ENCODE results near the gene RTL10.
"Not testable (repeated sequence)": the region's sequence is repeated elsewhere in the genome, so short reads cannot be mapped to it uniquely, and the experiment has no call there.

The RTL10 gene

DNA sequence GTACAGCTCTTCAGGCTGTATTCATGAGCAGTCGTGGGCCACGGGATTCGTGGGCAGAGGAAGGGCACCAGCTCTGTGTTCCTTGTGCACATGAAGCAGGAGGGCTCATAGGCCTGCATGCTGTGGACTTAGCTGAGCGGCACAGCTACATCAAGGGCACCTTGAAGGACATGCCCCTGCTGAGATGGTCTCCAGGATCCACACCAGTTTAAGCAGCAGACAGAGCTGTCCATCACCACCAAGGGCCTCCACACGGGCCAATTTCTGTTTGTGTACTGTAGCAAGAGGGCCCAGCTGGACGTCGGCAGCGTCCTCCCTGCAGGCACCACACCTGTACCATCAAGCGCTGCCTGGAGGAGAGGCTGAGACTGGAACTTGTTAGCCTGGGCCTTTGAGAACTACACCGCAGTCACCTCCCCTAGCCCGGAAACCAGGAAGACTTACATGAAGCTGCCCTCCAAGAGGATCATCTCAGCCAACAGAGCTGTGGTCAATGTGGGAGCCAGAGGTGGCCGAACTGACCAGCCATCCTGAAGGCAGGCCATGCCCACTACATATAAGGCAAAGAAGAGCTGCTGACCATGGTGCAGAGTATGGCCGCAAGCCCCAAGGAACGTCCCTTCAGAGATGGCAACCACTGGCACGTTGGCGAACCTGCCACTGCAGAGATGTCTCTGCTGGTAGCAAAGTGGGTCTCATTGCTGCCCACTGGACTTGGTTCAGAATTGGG is 32.7 kb upstream of the RTL10 start:
- H3K27ac ChIP-seq = peak overlapping the region; percentile 17 to 97 (median 88); a peak in 21 of 22 replicates
- H3K27me3 ChIP-seq = no peaks in the 10 kb centered on the region
- H3K4me2 ChIP-seq = peak overlapping the region; percentile 83 to 99 (median 93)
- no peaks in the 10 kb centered on the region for H4K20me1 ChIP-seq
- no peaks in the 10 kb centered on the region for H3K9me3 ChIP-seq (replicated peaks in 1 of 11)
- H3K9ac ChIP-seq = peak overlapping the region in 9 of 11 experiments; percentile 15 to 84 (median 74); a peak in 17 of 22 replicates
- TF ChIP-seq Cebpa-rat (IDR thresholded peaks at IDR 0.05) = no peak; a peak in 4 of 22 replicates
- H3K4me3 ChIP-seq = no peak overlapping the region; a peak in 1 of 20 replicates
- H3K36me3 ChIP-seq = peaks cover 0 to 6% (median 0%) of the 10 kb centered on the region in 11 experiments; a peak in 4 of 22 replicates
- peaks cover 76 to 97% (median 91%) of the 10 kb centered on the region in 10 experiments for H3K4me1 ChIP-seq

DNA sequence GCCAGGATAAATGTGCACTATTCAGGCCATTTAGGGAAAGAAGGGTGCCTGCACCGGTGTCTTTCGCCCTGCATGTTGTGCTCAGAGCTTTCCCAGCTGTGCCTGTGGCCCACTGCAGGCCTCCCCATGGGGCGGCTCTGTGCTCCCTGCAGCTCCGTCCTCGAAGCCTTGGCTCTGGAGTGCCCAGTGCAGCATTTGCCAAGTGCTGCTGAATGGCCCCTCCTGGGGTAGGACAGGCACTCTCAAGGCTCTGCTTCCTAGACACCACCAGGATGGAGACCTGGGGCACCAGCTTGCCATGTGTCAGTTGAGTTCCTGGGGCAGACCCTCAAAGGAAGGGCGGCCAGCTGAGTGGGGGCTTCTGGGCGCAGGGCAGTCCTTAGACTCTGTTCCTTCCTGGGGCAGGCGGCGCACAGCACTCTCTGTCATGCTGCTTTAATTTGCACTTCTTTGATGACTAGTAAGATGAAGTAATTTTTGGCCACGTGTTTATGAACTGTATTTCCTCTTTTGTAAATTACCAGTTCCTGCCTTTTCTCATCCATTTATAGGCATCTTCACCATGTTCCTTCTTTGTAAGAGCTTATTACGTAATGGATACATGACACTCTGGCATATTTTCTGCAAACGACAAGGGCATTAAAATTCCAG is 32.1 kb upstream of the RTL10 start:
- H3K9me3 ChIP-seq (replicated peaks in 1 of 11) = no peaks in the 10 kb centered on the region
- H3K27me3 ChIP-seq = no peaks in the 10 kb centered on the region
- H3K4me2 ChIP-seq = peak overlapping the region; percentile 83 to 99 (median 93)
- TF ChIP-seq Cebpa-rat (IDR thresholded peaks at IDR 0.05) = peak in 8 of 11 experiments; percentile 38 to 85 (median 66); a peak in 12 of 22 replicates
- H3K4me1 ChIP-seq = peaks cover 76 to 97% (median 91%) of the 10 kb centered on the region in 10 experiments
- peaks cover 0 to 6% (median 0%) of the 10 kb centered on the region in 11 experiments; a peak in 4 of 22 replicates for H3K36me3 ChIP-seq
- peak overlapping the region; percentile 60 to 84 (median 73) for H3K9ac ChIP-seq
- H3K27ac ChIP-seq = peak overlapping the region; percentile 57 to 97 (median 88)
- H3K4me3 ChIP-seq = peak overlapping the region in 6 of 10 experiments; percentile 7 to 24 (median 16); a peak in 8 of 20 replicates
- no peaks in the 10 kb centered on the region for H4K20me1 ChIP-seq

GRCh38 chr22:19885841-19886592 is 31.3 kb upstream of the RTL10 start:
- Histone ChIP-seq H3K4me3 (peak overlapping the region in 7 of 10 experiments; percentile 0 to 46 (median 16); a peak in 6 of 20 replicates), H3K36me3 (peaks cover 0 to 6% (median 0%) of the 10 kb centered on the region in 11 experiments; a peak in 4 of 22 replicates), H3K9me3 (replicated peaks in 1 of 11) (no peaks in the 10 kb centered on the region), H3K4me2 (peak overlapping the region; percentile 83 to 99 (median 93)), H3K9ac (peak overlapping the region; percentile 60 to 84 (median 73); a peak in 20 of 22 replicates), H3K4me1 (peaks cover 73 to 96% (median 89%) of the 10 kb centered on the region in 10 experiments), H3K27ac (peak overlapping the region; percentile 57 to 97 (median 88)), H3K27me3 (no peaks in the 10 kb centered on the region), H4K20me1 (no peaks in the 10 kb centered on the region)
- TF ChIP-seq Cebpa-rat (IDR thresholded peaks at IDR 0.05) = no peak

- TF ChIP-seq Cebpa-rat (IDR thresholded peaks at IDR 0.05) = no peak
- Histone ChIP-seq H3K4me1 (peaks cover 64 to 87% (median 80%) of the 10 kb centered on the region in 10 experiments), H3K9ac (peak overlapping the region; percentile 5 to 84 (median 73); a peak in 20 of 22 replicates), H4K20me1 (no peaks in the 10 kb centered on the region), H3K27me3 (no peaks in the 10 kb centered on the region), H3K4me3 (peak overlapping the region in 4 of 10 experiments; percentile 24 to 47 (median 42); a peak in 6 of 20 replicates), H3K36me3 (peaks cover 0 to 6% (median 0%) of the 10 kb centered on the region in 11 experiments; a peak in 4 of 22 replicates), H3K4me2 (peak overlapping the region; percentile 83 to 99 (median 93)), H3K9me3 (replicated peaks in 1 of 11) (no peaks in the 10 kb centered on the region), H3K27ac (peak overlapping the region; percentile 4 to 97 (median 88); a peak in 21 of 22 replicates)
Measured at GRCh38 chr22:19884954-19885751, 30.5 kb upstream of the RTL10 start.

- no peak for TF ChIP-seq Cebpa-rat (IDR thresholded peaks at IDR 0.05)
- Histone ChIP-seq H3K9me3 (replicated peaks in 1 of 11) (no peaks in the 10 kb centered on the region), H3K27ac (peak overlapping the region in 10 of 11 experiments; percentile 81 to 97 (median 90); a peak in 20 of 22 replicates), H3K4me1 (peaks cover 64 to 80% (median 73%) of the 10 kb centered on the region in 10 experiments), H3K9ac (peak overlapping the region; percentile 5 to 84 (median 73); a peak in 19 of 22 replicates), H3K4me3 (peak overlapping the region in 2 of 10 experiments; percentile 46 to 47; a peak in 3 of 20 replicates), H3K36me3 (peaks cover 0 to 6% (median 0%) of the 10 kb centered on the region in 11 experiments; a peak in 5 of 22 replicates), H3K4me2 (peak overlapping the region; percentile 83 to 99 (median 93)), H3K27me3 (no peaks in the 10 kb centered on the region), H4K20me1 (no peaks in the 10 kb centered on the region)
Measured at GRCh38 chr22:19884161-19884953, 29.7 kb upstream of the RTL10 start.

GRCh38 chr22:19883446-19883845 is 28.8 kb upstream of the RTL10 start:
- not testable (repeated sequence) for H3K36me3 ChIP-seq; H3K9me3 ChIP-seq (replicated peaks in 1 of 11); H4K20me1 ChIP-seq; H3K27me3 ChIP-seq; H3K4me3 ChIP-seq
- peak overlapping the region in 2 of 11 experiments; percentile 93 to 99; a peak in 1 of 22 replicates for H3K4me2 ChIP-seq
- H3K4me1 ChIP-seq = peaks cover 57 to 72% (median 64%) of the 10 kb centered on the region in 10 experiments
- H3K9ac ChIP-seq = 0 out of 22 replicates have a peak overlapping the region, but pooled peaks of 1 of the 11 experiments have one; percentile 19
- peak overlapping the region in 3 of 11 experiments; percentile 49 to 94 (median 53); a peak in 6 of 22 replicates for H3K27ac ChIP-seq

Data from BLaER1 treated with 17β-estradiol and CSF1 and Interleukin-3, amounts not matched to agents 10 nM and 100 nM (cell line).